ENCODE data around the gene AVL9. TPM values are rescaled to one million over a fixed set of nuclear protein-coding genes. Genes with fewer than 3 reads are reported as not detected.
A peak's percentile ranks its signal among the peaks of the same experiment; 100 is the strongest.

The AVL9 gene
- polyA plus RNA-seq, 1 experiment, result 17.4 TPM

GRCh38 chr7:32535162-32535702, 39.9 kb downstream of the AVL9 start:
- no peak for TF ChIP-seq CTCF (IDR thresholded peaks at IDR 0.05; ENCODE audit: low read depth, low read length)
- DNase-seq (ENCODE audit: low read depth, low spot score), result no peak
- Histone ChIP-seq H3K9me3 (ENCODE audit: control insufficient read depth, insufficient read depth, low read length) (peaks cover 4% of the 10 kb centered on the region), H3K27ac (ENCODE audit: low read depth, low read length) (no peak overlapping the region), H3K27me3 (ENCODE audit: control insufficient read depth, insufficient read depth, low read length) (no peaks in the 10 kb centered on the region), H3K4me3 (ENCODE audit: low read depth, low read length) (no peak overlapping the region)
- CTCF ChIA-PET, result no interaction called here
- POLR2A ChIA-PET, result no interaction called here

GRCh38 chr7:32536016-32536415, 40.7 kb downstream of the AVL9 start:
- POLR2A ChIA-PET, result no interaction called here
- H3K9me3 ChIP-seq (ENCODE audit: control insufficient read depth, insufficient read depth, low read length), result peaks cover 4% of the 10 kb centered on the region
- TF ChIP-seq CTCF (IDR thresholded peaks at IDR 0.05; ENCODE audit: low read depth, low read length), result no peak
- no peak for DNase-seq (ENCODE audit: low read depth, low spot score)
- no peak overlapping the region for H3K4me3 ChIP-seq (ENCODE audit: low read depth, low read length)
- CTCF ChIA-PET, result no interaction called here
- H3K27ac ChIP-seq (ENCODE audit: low read depth, low read length), result no peak overlapping the region
- H3K27me3 ChIP-seq (ENCODE audit: control insufficient read depth, insufficient read depth, low read length), result no peaks in the 10 kb centered on the region

- CTCF ChIA-PET, result no interaction called here
- peak; percentile 7 for DNase-seq (ENCODE audit: low read depth, low spot score)
Measured at GRCh38 chr7:32536585-32536984, 41.3 kb downstream of the AVL9 start.

GRCh38 chr7:32537760-32538159, 42.5 kb downstream of the AVL9 start:
- DNase-seq (ENCODE audit: low read depth, low spot score), result no peak
- H3K4me3 ChIP-seq (ENCODE audit: low read depth, low read length), result no peak overlapping the region
- no peaks in the 10 kb centered on the region for H3K27me3 ChIP-seq (ENCODE audit: control insufficient read depth, insufficient read depth, low read length)
- ChIA-PET POLR2A (interaction anchor here (0.7 kb wide), 1 partner anchor 40 kb away, joined by 8 read pairs; no protein-coding TSS in a partner anchor), CTCF (interaction anchor here (0.6 kb wide), 1 partner anchor 42 kb away, joined by 4 read pairs; no protein-coding TSS in a partner anchor)
- no peak for TF ChIP-seq CTCF (IDR thresholded peaks at IDR 0.05; ENCODE audit: low read depth, low read length)
- H3K9me3 ChIP-seq (ENCODE audit: control insufficient read depth, insufficient read depth, low read length), result no peaks in the 10 kb centered on the region
- H3K27ac ChIP-seq (ENCODE audit: low read depth, low read length), result no peak overlapping the region

More at GRCh38 chr7:32536585-32536984, 41.3 kb downstream of the AVL9 start:
- no peak overlapping the region for H3K4me3 ChIP-seq (ENCODE audit: low read depth, low read length)
- POLR2A ChIA-PET, result no interaction called here
- no peak for TF ChIP-seq CTCF (IDR thresholded peaks at IDR 0.05; ENCODE audit: low read depth, low read length)
- no peaks in the 10 kb centered on the region for H3K27me3 ChIP-seq (ENCODE audit: control insufficient read depth, insufficient read depth, low read length)
- H3K27ac ChIP-seq (ENCODE audit: low read depth, low read length), result no peak overlapping the region
- peaks cover 2% of the 10 kb centered on the region for H3K9me3 ChIP-seq (ENCODE audit: control insufficient read depth, insufficient read depth, low read length)

DNA sequence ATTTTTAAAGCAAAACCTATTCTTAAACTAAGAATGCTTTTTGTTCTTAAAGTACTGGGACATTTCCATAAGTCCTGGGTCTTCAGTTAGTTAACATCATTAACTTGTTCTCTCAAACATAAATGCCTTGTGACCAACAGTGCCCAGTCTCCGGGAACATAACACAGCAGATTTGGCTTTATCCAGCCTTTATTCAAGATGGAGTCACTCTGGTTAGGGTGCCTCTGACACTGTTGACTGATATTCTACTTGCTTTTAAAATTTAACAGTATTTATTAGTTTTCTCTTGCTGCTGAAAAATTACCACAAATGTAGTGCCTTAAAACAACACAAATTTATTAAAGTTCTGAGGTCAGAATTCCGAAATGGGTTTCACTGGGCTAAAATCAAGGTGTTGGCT, 44.1 kb downstream of the AVL9 start:
- ChIA-PET CTCF (no interaction called here), POLR2A (no interaction called here)
- TF ChIP-seq CTCF (IDR thresholded peaks at IDR 0.05; ENCODE audit: low read depth, low read length), result no peak
- Histone ChIP-seq H3K4me3 (ENCODE audit: low read depth, low read length) (no peak overlapping the region), H3K27ac (ENCODE audit: low read depth, low read length) (no peak overlapping the region), H3K9me3 (ENCODE audit: control insufficient read depth, insufficient read depth, low read length) (no peaks in the 10 kb centered on the region), H3K27me3 (ENCODE audit: control insufficient read depth, insufficient read depth, low read length) (no peaks in the 10 kb centered on the region)
- DNase-seq (ENCODE audit: low read depth, low spot score), result no peak
